Measurements from ENCODE around the gene KPTN.
"Not testable (repeated sequence)": the region's sequence is repeated elsewhere in the genome, so short reads cannot be mapped to it uniquely, and the experiment has no call there.

Gene KPTN

GRCh38 chr19:47492137-47492533, 8.1 kb upstream of the KPTN start:
- no peak for DNase-seq (ENCODE audit: low spot score)
- no peak for FAIRE-seq

DNA sequence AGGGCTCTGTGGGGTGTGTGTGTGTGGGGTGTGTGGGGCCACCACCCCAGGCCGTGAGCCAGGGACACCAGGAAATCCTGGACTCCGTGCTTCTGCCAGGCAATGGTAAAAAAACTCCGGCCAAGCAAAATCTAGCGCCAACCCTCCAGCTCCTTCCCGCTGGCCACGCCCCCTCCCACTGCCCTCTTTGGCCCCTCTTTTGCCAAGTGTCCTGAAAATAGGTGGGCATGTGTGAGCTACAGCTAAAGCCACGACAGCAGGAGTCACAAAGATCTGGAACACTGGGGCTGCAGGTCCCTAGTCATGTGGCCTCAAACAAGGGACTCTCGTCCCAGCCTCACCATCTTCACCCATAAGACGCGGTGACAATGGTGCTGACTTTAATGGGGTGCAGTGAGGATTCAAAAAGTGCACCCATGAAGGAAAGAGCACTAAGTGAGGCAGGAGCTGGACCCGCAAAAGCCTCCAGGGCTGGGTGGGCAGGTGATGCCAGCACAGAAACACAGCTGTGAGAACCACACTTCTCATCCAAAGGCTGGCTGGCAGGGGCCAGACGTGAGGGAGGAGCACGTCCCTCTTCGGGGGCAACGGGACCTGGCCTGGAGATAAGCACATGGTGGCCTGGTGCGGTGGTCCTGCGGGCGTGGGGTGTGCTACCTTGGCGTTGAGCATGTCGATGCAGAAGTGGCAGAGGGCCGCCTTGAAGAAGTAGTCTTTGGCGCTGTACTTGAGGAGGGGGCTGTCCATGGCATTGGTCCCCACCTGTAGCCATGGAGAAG, 7.5 kb upstream of the KPTN start:
- DNase-seq (ENCODE audit: low spot score), result no peak
- no peak for FAIRE-seq

- no peak for FAIRE-seq
- no peak for DNase-seq (ENCODE audit: low spot score)
Measured at GRCh38 chr19:47490847-47491246, 6.8 kb upstream of the KPTN start.

GRCh38 chr19:47490031-47490430, 6.0 kb upstream of the KPTN start:
- DNase-seq (ENCODE audit: low spot score), result no peak
- FAIRE-seq, result no peak

GRCh38 chr19:47489072-47489914, 5.3 kb upstream of the KPTN start:
- no peak for FAIRE-seq
- DNase-seq (ENCODE audit: low spot score), result no peak

DNA sequence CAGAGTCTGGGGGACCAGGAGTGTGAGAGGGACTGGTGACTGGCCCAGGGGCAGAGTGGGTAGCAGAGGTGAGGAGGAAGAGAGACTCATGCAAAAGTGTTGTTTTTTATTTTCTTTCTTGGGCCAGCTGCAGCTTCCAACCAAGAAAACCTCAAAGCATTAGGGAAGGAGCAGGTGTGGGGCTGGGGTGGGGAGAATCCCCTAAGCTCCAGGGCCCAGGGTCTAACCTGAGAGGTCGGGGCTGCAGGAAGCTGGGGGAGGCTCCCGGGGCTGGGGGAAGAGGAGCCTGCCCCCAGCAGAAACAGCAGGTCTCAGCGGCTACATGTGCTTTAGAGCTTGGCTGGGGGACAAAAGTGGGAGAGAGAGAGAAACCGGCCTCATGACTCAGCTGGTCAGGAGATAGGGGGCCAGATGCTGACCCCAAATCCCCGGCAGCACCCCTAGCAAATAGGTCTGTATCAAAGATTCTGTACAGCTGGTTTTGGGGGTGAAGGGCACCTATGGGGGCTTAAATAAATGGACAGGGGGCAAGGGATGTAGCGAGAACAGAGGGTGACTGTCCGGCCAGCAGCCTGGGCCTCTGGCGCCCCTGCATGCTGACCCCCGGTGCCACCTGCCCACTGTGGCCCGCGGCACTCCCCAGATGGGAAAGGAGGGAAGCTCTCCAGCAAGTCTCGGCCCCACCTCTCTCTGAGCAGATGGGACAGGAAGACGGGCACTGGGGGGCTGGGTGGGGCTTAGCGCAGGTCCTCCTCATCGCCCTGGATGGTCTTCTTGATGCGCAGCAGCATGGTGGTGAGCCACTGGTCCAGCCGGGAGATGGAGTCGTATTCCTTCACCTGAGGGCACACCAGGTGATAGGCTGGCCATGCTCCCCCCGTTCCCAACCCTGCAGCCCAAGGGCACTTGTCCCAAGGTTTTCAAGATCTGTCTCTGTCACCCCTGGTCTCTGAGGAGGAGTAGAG, 3.8 kb upstream of the KPTN start:
- FAIRE-seq (no peak), DNase-seq (ENCODE audit: low spot score) (no peak)

GRCh38 chr19:47486900-47487299, 2.9 kb upstream of the KPTN start:
- FAIRE-seq, result no peak
- no peak for DNase-seq (ENCODE audit: low spot score)

GRCh38 chr19:47486220-47486619, 2.2 kb upstream of the KPTN start:
- FAIRE-seq; DNase-seq (ENCODE audit: low spot score): not testable (repeated sequence)

GRCh38 chr19:47485210-47485609, 1.2 kb upstream of the KPTN start:
- DNase-seq (ENCODE audit: low spot score) (no peak), FAIRE-seq (no peak)

DNA sequence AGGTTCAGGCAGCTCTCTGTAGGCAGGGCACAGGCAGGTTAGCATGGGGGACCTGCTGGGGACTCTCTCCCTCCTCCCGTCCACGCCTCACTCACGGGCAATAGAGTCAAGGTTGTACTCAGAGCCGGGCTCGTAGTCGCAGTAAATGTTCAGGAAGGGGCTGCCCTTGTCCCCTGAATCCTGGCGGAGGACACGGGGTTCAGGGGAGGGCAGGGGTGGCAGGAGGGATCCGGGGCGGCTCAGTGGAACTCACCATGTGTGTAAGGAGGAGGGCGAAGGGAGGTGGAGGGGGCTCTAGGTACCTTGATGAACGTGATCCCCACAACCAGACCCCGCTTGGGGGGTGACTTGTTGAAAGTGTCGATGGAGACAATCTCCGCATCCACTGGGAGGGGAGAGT, 819 bp downstream of the KPTN start:
- FAIRE-seq, result no peak

GRCh38 chr19:47481460-47482052, 2.5 kb downstream of the KPTN start:
- FAIRE-seq (no peak), DNase-seq (ENCODE audit: low spot score) (no peak)

More for the DNA sequence above, 819 bp downstream of the KPTN start:
- no peak for DNase-seq (ENCODE audit: low spot score)

GRCh38 chr19:47480658-47481057, 3.4 kb downstream of the KPTN start:
- FAIRE-seq (no peak), DNase-seq (ENCODE audit: low spot score) (no peak)

- FAIRE-seq, result no peak
- no peak for DNase-seq (ENCODE audit: low spot score)
Measured at GRCh38 chr19:47479701-47480503, 4.1 kb downstream of the KPTN start.

DNA sequence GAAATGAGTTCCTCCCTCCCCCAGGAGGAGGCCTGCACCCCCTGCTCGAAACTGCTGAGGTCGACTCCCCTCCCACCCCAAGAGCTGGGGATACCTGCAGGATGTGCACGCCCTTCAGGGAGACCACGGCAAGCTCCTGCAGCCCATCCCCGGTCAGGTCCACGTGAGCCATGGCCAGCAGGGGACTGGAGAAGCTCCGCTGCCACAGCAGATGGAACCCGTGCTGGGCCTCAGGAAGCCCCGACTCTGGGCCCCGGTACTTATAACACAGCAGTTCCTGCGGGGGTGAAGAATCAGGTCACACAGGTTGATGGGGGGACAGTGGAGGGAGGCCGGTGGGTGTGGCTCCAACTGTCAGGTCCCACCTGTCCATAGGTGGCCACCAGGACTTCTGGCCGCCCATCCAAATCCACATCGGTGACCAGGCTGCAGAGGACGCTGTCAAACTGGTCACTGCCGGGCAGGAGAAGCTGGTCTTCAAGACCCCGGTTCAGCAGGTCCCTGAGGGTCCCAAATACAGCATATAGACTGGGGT, 7.5 kb downstream of the KPTN start:
- DNase-seq (ENCODE audit: low spot score) (no peak), FAIRE-seq (no peak)

GRCh38 chr19:47475465-47475864, 8.6 kb downstream of the KPTN start:
- no peak for FAIRE-seq
- DNase-seq (ENCODE audit: low spot score), result no peak

DNA sequence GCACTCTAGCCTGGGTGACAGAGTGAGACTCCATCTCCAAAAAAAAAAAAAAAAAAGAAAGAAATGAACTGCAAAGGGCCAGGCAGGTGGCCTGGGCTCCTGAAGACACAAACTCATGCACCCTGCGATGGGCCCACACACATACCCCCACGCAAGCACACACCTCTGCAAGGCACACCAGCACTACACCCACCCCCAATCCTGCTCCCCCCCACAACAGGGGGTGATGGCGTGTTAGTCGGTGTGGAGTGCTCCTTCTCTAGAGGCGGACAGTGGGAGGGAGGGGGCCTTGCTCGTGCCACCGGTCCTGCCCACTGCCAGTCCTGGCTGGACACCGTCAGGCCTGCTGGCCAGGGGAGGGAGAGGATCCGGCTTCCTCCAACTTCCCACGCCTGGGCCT, 10.7 kb downstream of the KPTN start:
- DNase-seq (ENCODE audit: low spot score), result no peak

DNA sequence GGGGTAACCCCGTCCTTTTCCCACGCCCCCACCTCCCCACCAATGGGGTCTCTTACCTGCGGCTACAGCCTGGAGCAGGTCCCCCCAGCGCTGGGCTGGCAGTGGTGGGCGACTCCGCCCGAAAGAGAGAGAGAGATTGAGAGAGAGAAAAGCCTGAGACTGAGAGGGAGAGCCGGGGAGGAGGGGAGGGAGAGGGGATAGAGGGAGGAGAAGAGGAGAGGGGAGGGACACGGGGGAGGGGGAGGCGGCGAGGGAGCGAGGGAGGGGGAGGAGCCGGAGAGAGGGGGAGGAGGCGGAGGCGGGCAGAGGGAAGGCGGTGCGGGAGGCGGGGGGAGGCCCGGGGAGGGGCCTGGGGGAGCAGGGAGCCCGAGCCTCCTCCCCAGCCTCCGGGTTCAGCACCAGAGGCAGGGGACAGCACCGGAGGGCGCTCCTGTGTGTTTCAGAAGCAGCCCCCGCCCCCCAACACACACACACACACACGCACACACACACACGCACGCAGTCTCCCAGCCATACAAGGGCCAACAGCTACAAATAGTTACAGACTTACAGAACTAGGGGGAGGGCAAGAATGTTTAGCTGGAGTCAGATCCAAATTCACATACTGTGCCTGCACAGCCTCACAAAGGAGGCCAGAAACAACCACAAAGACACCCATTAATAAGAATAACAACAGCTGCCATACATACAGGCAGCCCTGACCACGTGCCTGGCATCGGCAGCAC, 12.1 kb downstream of the KPTN start, which contains the start of gene SLC8A2:
SLC8A2 (minus strand) TSS at position 161 of the 725 bp plus-strand sequence. CDS start 5,490 bp downstream, outside the sequence.
- FAIRE-seq, result no peak
- DNase-seq (ENCODE audit: low spot score), result no peak

More for the DNA sequence above, 10.7 kb downstream of the KPTN start:
- no peak for FAIRE-seq

GRCh38 chr19:47471381-47471732, 12.7 kb downstream of the KPTN start:
- DNase-seq (ENCODE audit: low spot score) (no peak), FAIRE-seq (no peak)

Data from RCC 7860 (cell line).